ENCODE results near the gene CPPED1. TPM values are rescaled to one million over a fixed set of nuclear protein-coding genes. Genes with fewer than 3 reads are reported as not detected.

The CPPED1 gene
- total and polyA plus RNA-seq, 8 donors = 9.1 to 33.3 (median 9.8) TPM

DNA sequence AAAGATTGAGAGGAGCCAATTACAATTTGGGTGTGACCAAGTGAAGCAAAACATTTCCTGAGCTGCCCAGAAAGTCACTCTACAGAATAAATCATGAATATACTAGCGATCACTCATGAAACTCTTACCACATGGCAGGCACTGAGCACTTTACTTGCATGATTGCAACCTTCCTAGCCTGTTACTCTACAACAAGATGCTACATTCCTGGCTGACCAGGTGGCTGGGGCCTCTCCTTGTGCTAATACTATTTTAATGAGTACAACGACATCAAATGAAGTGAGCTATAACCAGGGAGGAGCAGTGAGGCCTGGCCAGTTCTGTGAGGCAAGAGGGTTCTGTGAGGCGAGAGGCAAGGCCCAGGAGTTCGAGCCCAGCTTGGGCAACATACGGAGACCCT lies 75.2 kb downstream of the CPPED1 start:
- no peak overlapping the region for H3K4me3 ChIP-seq
- intact Hi-C loops (cut with DNase I) = no loop called here
- TF ChIP-seq, protein P1, sequence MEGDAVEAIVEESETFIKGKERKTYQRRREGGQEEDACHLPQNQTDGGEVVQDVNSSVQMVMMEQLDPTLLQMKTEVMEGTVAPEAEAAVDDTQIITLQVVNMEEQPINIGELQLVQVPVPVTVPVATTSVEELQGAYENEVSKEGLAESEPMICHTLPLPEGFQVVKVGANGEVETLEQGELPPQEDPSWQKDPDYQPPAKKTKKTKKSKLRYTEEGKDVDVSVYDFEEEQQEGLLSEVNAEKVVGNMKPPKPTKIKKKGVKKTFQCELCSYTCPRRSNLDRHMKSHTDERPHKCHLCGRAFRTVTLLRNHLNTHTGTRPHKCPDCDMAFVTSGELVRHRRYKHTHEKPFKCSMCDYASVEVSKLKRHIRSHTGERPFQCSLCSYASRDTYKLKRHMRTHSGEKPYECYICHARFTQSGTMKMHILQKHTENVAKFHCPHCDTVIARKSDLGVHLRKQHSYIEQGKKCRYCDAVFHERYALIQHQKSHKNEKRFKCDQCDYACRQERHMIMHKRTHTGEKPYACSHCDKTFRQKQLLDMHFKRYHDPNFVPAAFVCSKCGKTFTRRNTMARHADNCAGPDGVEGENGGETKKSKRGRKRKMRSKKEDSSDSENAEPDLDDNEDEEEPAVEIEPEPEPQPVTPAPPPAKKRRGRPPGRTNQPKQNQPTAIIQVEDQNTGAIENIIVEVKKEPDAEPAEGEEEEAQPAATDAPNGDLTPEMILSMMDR (IDR thresholded peaks at IDR 0.05) = no peak
- no peaks in the 10 kb centered on the region for H3K4me1 ChIP-seq
- no peaks in the 10 kb centered on the region for H3K27me3 ChIP-seq
- no peak for DNase-seq
- ATAC-seq = no peak
- peaks cover 0 to 17% of the 10 kb centered on the region in 2 donors for H3K9me3 ChIP-seq
- peaks cover 0 to 13% of the 10 kb centered on the region in 2 donors for H3K36me3 ChIP-seq
- no peak overlapping the region for H3K27ac ChIP-seq

DNA sequence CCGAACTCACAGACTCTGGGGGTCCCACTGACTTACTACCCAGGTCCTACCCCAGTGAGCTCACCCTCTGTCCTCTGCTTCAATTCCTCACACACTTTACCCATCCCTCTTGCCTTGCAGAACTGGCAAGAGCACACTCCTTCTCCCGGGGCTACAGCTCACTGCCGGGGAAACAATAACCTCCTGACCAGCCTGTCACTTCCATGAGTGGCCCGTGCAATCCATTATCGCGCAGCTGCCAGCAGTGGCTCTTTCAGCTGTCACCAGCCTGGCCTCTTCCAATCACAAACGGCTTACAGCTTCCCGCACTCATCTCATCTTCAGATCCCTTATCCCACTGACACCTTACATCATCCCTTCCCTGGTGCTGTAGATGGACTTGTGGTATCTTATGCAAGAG lies 79.5 kb downstream of the CPPED1 start:
- intact Hi-C loops (cut with DNase I) = no loop called here
- TF ChIP-seq, protein P1 (IDR thresholded peaks at IDR 0.05) = no peak
- Histone ChIP-seq H3K4me3 (no peak overlapping the region), H3K4me1 (no peaks in the 10 kb centered on the region), H3K27ac (no peak overlapping the region), H3K36me3 (peaks cover 0 to 15% of the 10 kb centered on the region in 2 donors), H3K27me3 (no peaks in the 10 kb centered on the region), H3K9me3 (no peaks in the 10 kb centered on the region)
- DNase-seq (no peak), ATAC-seq (no peak)

DNA sequence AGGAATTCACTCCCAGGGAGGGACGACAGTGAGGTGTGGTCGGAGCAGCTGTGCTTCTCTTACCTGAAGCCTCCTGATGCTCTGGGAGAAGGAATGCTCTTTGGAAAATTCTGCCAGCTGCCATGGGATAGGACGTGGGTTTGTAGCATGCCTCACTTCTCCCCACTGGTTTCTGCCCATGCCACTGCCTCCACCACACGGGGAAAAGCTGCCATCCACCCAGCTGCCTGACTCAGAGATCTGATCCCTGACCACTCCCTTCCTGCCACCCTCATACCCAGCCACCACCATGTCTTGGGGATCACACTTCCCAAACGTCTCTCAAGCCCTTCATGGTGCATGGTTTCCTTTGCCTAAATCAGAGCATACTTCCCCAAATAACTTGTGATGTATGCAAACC lies 80.0 kb downstream of the CPPED1 start:
- Histone ChIP-seq H3K4me3 (no peak overlapping the region), H3K27ac (no peak overlapping the region), H3K36me3 (peaks cover 0 to 18% of the 10 kb centered on the region in 2 donors), H3K4me1 (no peaks in the 10 kb centered on the region), H3K9me3 (no peaks in the 10 kb centered on the region), H3K27me3 (no peaks in the 10 kb centered on the region)
- intact Hi-C loops (cut with DNase I) = no loop called here
- no peak for DNase-seq
- TF ChIP-seq, protein P1 (IDR thresholded peaks at IDR 0.05) = no peak
- ATAC-seq = no peak

DNA sequence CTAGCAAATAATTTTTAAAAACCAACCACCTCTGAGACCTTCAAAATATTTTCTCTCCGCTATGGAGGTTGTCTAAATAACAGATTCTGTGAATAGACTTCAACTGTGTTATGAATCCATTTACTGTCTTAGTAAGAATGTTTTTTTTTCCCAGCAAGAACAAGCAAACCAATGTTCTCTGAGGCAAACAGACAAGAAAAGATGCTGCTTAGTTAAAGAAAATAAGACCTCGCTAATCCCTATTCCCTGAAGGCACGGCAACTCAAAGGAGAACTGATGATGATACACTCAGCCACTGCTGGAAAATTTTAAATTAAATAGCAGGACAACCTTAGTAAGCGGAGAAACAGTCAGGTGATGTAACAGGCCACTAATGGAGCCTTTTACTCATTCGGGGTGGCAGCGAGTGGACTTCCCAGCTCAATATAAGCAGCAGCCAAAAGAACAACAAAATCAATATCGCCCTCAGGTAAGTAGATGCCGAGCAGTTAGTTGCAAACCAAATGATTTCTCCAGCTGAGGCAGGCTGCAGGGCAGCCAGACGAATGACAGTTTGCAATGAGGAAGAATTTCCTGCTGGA lies 81.8 kb downstream of the CPPED1 start:
- no peaks in the 10 kb centered on the region for H3K9me3 ChIP-seq
- no peak overlapping the region for H3K27ac ChIP-seq
- H3K4me1 ChIP-seq = no peaks in the 10 kb centered on the region
- H3K4me3 ChIP-seq = no peak overlapping the region
- TF ChIP-seq, protein P1 (IDR thresholded peaks at IDR 0.05) = no peak
- H3K27me3 ChIP-seq = no peaks in the 10 kb centered on the region
- no peak for DNase-seq
- intact Hi-C loops (cut with DNase I) = no loop called here
- peaks cover 0 to 20% of the 10 kb centered on the region in 2 donors for H3K36me3 ChIP-seq
- no peak for ATAC-seq

DNA sequence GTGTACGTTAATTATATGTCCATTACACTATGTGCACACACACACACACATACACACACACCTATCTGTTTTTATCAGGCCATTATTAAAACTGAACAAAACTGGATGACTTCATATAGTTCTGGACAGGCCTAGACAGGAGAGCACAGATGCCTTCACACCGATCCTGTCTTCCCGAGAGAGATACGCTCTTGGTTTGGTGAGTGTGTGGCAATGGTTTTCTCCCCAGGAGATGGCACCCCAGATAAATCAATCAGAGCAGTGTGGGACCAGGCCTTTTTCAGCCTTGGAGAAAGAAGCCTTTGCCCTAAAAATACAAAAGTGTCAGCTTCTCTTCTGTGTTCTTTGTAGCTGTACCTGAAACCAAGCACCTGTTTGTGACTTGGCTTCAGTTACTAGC lies 83.7 kb downstream of the CPPED1 start:
- Histone ChIP-seq H3K4me1 (no peaks in the 10 kb centered on the region), H3K27ac (no peak overlapping the region), H3K27me3 (no peaks in the 10 kb centered on the region), H3K36me3 (peaks cover 0 to 18% of the 10 kb centered on the region in 2 donors), H3K9me3 (no peaks in the 10 kb centered on the region), H3K4me3 (no peak overlapping the region)
- ATAC-seq (no peak), DNase-seq (no peak)
- intact Hi-C loops (cut with DNase I) = no loop called here
- TF ChIP-seq, protein P1 (IDR thresholded peaks at IDR 0.05) = no peak
